AG04450 (cell line): ENCODE data around the gene BMPR1B. TPM values are rescaled to one million over a fixed set of nuclear protein-coding genes. Genes with fewer than 3 reads are reported as not detected.

Experiments
- CTCF ChIA-PET: fragments of 300-600, 350-600 bp; formaldehyde crosslinking; extraction: SDS; loops from one replicate; lab custom pipeline; 2022; ENCODE audit warnings: antibody characterized with exemption, inconsistent platforms; lab: Charles Lee
- POLR2A ChIA-PET: fragments of 350-600 bp; formaldehyde crosslinking; extraction: SDS; loops from one replicate; lab custom pipeline; 2021; ENCODE audit warnings: antibody characterized with exemption, inconsistent platforms; lab: Yijun Ruan, JAX
- DNase-seq: peaks from one replicate; pipeline ENCODE4 v3.0.0-alpha.2; 2011; ENCODE audit warnings: low read depth, low spot score
- H3K27ac ChIP-seq: one replicate; pipeline ENCODE4 v1.5.1; 2012; ENCODE audit warnings: low read depth, low read length, control low read depth
- H3K27me3 ChIP-seq: one replicate; pipeline ENCODE4 v1.6.0; 2012; ENCODE audit warnings: low read length; ENCODE audit not compliant: control insufficient read depth, insufficient read depth
- H3K4me3 ChIP-seq: 2 replicates; pipeline ENCODE4 v1.5.1; 2011; ENCODE audit warnings: mild to moderate bottlenecking, low read depth, low read length, control low read depth
- H3K9me3 ChIP-seq: 2 replicates; pipeline ENCODE4 v1.5.1; 2012; ENCODE audit warnings: low read length; ENCODE audit not compliant: control insufficient read depth, insufficient read depth
- CTCF ChIP-seq: IDR thresholded peaks from 2 replicates; pipeline ENCODE4 v1.5.1; 2011; ENCODE audit warnings: low read depth, low read length, control low read depth, inconsistent platforms
- polyA plus RNA-seq: library from polyadenylated mRNA; depleted of rRNA; stranded (reverse); fragments of >200 nt; gene quantifications from 2 replicates; pipeline ENCODE4 v1.2.3, GENCODE V29; 2011

BMPR1B gene
- polyA plus RNA-seq, 1 experiment: 0.42 TPM

DNA sequence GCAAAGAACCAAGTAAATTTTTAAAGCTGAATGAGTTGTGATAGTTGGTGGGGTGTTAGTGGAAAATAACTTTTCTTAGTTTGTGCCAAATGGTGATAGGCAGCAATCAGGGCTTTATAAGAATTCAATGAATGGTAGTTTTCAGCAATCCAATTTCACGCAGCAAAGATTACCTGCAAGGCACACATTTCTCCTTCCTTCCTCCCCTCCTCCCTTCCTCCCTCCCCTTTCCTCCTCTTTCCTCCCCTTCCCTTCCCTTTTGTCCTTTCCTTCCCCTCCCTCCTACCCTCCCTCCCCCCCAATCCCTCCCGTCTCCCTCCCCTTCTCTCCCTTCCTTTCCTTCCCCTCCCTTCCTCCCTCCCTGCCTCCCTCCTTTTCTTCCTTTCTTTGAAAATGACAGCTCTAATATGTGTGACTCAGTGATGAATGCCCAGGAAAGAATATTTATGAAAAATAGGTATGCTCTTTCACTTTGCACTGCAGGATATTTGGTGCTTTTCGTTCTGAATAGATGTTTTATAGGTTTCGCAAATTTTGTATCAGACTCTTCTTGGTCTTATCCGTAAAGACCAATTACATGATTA lies 168.1 kb downstream of the BMPR1B start:
- DNase-seq: no peak
- no peak for TF ChIP-seq CTCF
- POLR2A ChIA-PET: no interaction called here
- Histone ChIP-seq H3K27ac (no peak overlapping the region), H3K4me3 (no peak overlapping the region), H3K9me3 (no peaks in the 10 kb centered on the region), H3K27me3 (no peaks in the 10 kb centered on the region)
- CTCF ChIA-PET: no interaction called here

GRCh38 chr4:94926936-94927335 lies 169.2 kb downstream of the BMPR1B start:
- Histone ChIP-seq H3K27ac (no peak overlapping the region), H3K4me3 (no peak overlapping the region), H3K9me3 (no peaks in the 10 kb centered on the region), H3K27me3 (no peaks in the 10 kb centered on the region)
- no peak for DNase-seq
- ChIA-PET POLR2A (no interaction called here), CTCF (no interaction called here)
- TF ChIP-seq CTCF: no peak

DNA sequence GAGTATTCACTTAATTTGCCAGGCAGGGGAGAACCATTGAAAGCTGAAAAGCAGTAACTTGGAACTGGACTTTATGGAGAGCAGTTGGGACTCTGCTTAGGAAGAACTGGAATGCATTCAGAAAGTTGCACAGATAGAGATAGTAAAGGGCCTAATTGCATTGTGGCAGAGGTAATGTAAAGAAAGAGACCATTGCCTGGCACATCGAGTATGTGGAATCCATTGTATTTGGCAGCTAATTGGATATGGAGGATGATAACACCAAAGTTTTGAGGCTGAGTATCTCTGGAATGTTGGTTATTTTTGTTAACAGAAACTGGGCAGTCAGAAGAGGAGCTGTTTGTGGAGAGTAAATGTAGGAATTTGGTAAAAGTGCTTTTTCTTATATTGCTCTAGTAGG lies 169.9 kb downstream of the BMPR1B start:
- no peak overlapping the region for H3K27ac ChIP-seq
- H3K27me3 ChIP-seq: no peaks in the 10 kb centered on the region
- DNase-seq: no peak
- H3K4me3 ChIP-seq: no peak overlapping the region
- CTCF ChIA-PET: no interaction called here
- no peaks in the 10 kb centered on the region for H3K9me3 ChIP-seq
- no peak for TF ChIP-seq CTCF
- POLR2A ChIA-PET: no interaction called here

- POLR2A ChIA-PET: no interaction called here
Observed at GRCh38 chr4:94929696-94930095, 171.9 kb downstream of the BMPR1B start.

GRCh38 chr4:94931626-94932025 lies 173.9 kb downstream of the BMPR1B start:
- no peaks in the 10 kb centered on the region for H3K27me3 ChIP-seq
- no peak for DNase-seq
- TF ChIP-seq CTCF: no peak
- no peak overlapping the region for H3K4me3 ChIP-seq
- no peaks in the 10 kb centered on the region for H3K9me3 ChIP-seq
- ChIA-PET CTCF (no interaction called here), POLR2A (no interaction called here)
- no peak overlapping the region for H3K27ac ChIP-seq

More at GRCh38 chr4:94929696-94930095, 171.9 kb downstream of the BMPR1B start:
- Histone ChIP-seq H3K27ac (no peak overlapping the region), H3K4me3 (no peak overlapping the region), H3K27me3 (no peaks in the 10 kb centered on the region), H3K9me3 (no peaks in the 10 kb centered on the region)
- DNase-seq: no peak
- CTCF ChIA-PET: no interaction called here
- no peak for TF ChIP-seq CTCF
